Stomach (tissue), 9 donors: ENCODE measurements around the gene ESYT3. TPM values are rescaled to one million over a fixed set of nuclear protein-coding genes. Genes with fewer than 3 reads are reported as not detected.
A peak's percentile ranks its signal among the peaks of the same experiment; 100 is the strongest.
"Not testable (repeated sequence)": the region's sequence is repeated elsewhere in the genome, so short reads cannot be mapped to it uniquely, and the experiment has no call there.

ENCODE experiments used
- DNase-seq, 2 donors: peaks; one replicate each; pipeline versions ENCODE4 v3.0.0 to v3.0.0-alpha.2; 2013 to 2019
- H3K27ac ChIP-seq, 5 donors: fragments of 200-600 bp in 4 of 5; sonication (generic) in 4 of 5; one replicate each; pipeline ENCODE4 v1.5.1; 2013 to 2019; ENCODE audit warnings: mild to moderate bottlenecking in 1 of 5, moderate library complexity in 1 of 5
- H3K27me3 ChIP-seq, 3 donors: fragments of 200-600 bp; sonication (generic); one replicate each; pipeline ENCODE4 v1.5.1; 2017 to 2019; ENCODE audit warnings: mixed run types in 1 of 3
- H3K36me3 ChIP-seq, 4 donors: fragments of 200-600 bp; sonication (generic); 1 replicate in 3 of 4; 2 replicates in 1 of 4; pipeline ENCODE4 v1.5.1; 2016 to 2019
- H3K4me1 ChIP-seq, 4 donors: fragments of 200-600 bp; sonication (generic); one replicate each; pipeline ENCODE4 v1.5.1; 2016 to 2019
- H3K4me3 ChIP-seq, 4 donors: fragments of 200-600 bp; sonication (generic) in 3 of 4; one replicate each; pipeline ENCODE4 v1.5.1; 2016 to 2019; ENCODE audit warnings: mild to moderate bottlenecking in 1 of 4
- H3K9me3 ChIP-seq, 4 donors: fragments of 200-600 bp; sonication (generic); one replicate each; pipeline ENCODE4 v1.5.1; 2016 to 2019
- EP300 ChIP-seq: sonication (generic); formaldehyde crosslinking; IDR thresholded peaks from one replicate; pipeline ENCODE4 v1.6.1; 2017; ENCODE audit warnings: antibody characterized with exemption
- POLR2A ChIP-seq, 4 donors: fragments of 450-650 bp; IDR thresholded peaks; one replicate each; pipeline ENCODE4 v1.6.1; 2016; ENCODE audit warnings: antibody characterized with exemption in 4 of 4, control low read depth in 2 of 4, mild to moderate bottlenecking in 1 of 4, moderate library complexity in 1 of 4
- POLR2AphosphoS5 ChIP-seq, 3 donors: sonication (generic); formaldehyde crosslinking; IDR thresholded peaks; one replicate each; pipeline ENCODE4 v1.6.1; 2016; ENCODE audit warnings: antibody characterized with exemption in 3 of 3
- WGBS, 5 donors: extraction: QIAGEN DNeasy Blood & Tissue Kit in 3 of 5; methylation state at CpG; one replicate each; pipeline versions ENCODE4 v1.1.5 to v1.1.7; 2013 to 2018; 5-methylcytosine and 5-hydroxymethylcytosine counted together
- intact Hi-C: fragments of 100-400 bp; cut with DNase I; formaldehyde crosslinking; loops from one replicate; pipeline ENCODE4 v1.15.1; 2023; ENCODE audit warnings: low total_unique reads
- polyA plus RNA-seq, 3 donors: library from polyadenylated mRNA; stranded (reverse); fragments of 200-250 nt; gene quantifications; one replicate each; pipeline ENCODE4 v1.2.3, GENCODE V29; 2013
- total RNA-seq, 5 donors: library from RNA; depleted of rRNA; stranded (reverse); fragments of >200 nt; gene quantifications; one replicate each; pipeline versions ENCODE4 v1.1.0 to v1.2.3, GENCODE V29; 2014 to 2016
- TF ChIP-seq, protein P1 (sequence below), 7 experiments: fragments of 450-650 bp in 4 of 7; fragments of 200-600 bp in 3 of 7; sonication (generic) in 3 of 7; IDR thresholded peaks; one replicate each; pipeline ENCODE4 v1.5.1; 2016 to 2019; ENCODE audit warnings: antibody characterized with exemption in 7 of 7, control low read depth in 2 of 7, mild to moderate bottlenecking in 1 of 7
- donor health status: healthy with polysubstance abuse.
- donor health status: Bipolar disorder and iron deficiency.
- donor health status: healthy.

Gene ESYT3
- total and polyA plus RNA-seq, 8 donors: 0.44 to 7.1 (median 2.8) TPM; not detected in 1

- Histone ChIP-seq H3K4me3 (no peak overlapping the region), H3K27me3 (no peaks in the 10 kb centered on the region), H3K36me3 (no peaks in the 10 kb centered on the region), H3K9me3 (no peaks in the 10 kb centered on the region), H3K4me1 (no peaks in the 10 kb centered on the region), H3K27ac (no peak overlapping the region)
- 69 to 92% (median 81%) methylated on average over 1 of the region's 1 CpG for WGBS, 5 donors
- intact Hi-C loops: no loop called here
- TF ChIP-seq POLR2A (IDR thresholded peaks at IDR 0.05) (no peak), EP300 (no peak), POLR2AphosphoS5 (IDR thresholded peaks at IDR 0.05) (no peak)
- TF ChIP-seq, protein P1, sequence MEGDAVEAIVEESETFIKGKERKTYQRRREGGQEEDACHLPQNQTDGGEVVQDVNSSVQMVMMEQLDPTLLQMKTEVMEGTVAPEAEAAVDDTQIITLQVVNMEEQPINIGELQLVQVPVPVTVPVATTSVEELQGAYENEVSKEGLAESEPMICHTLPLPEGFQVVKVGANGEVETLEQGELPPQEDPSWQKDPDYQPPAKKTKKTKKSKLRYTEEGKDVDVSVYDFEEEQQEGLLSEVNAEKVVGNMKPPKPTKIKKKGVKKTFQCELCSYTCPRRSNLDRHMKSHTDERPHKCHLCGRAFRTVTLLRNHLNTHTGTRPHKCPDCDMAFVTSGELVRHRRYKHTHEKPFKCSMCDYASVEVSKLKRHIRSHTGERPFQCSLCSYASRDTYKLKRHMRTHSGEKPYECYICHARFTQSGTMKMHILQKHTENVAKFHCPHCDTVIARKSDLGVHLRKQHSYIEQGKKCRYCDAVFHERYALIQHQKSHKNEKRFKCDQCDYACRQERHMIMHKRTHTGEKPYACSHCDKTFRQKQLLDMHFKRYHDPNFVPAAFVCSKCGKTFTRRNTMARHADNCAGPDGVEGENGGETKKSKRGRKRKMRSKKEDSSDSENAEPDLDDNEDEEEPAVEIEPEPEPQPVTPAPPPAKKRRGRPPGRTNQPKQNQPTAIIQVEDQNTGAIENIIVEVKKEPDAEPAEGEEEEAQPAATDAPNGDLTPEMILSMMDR (IDR thresholded peaks at IDR 0.05): no peak
- no peak for DNase-seq
These were observed 11.1 kb upstream of the ESYT3 start for GRCh38 chr3:138423316-138423715.

DNA sequence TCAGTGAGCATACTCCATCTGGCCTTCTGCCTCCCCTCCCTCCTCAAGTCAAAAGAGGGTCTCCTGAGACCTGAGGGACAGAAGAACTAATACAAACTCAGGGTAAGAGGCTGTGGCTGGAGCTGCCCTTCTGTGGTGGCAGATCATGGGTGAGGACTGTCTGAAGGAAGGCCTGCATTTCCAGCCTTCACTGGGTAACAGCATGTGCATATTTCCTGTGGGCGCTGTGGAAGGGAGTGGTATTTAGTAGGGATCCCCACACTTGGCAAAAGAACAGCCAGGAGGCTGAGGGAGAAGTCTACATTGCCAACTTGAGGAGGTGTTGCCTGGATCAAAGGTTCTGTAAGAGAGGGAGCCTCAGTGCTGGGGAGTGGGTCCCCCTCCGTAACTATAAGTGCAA lies 10.1 kb upstream of the ESYT3 start:
- H3K27me3 ChIP-seq: no peaks in the 10 kb centered on the region
- no peak for DNase-seq
- 78 to 94% (median 87%) methylated on average over 2 of the region's 2 CpGs for WGBS, 5 donors
- H3K4me1 ChIP-seq: no peaks in the 10 kb centered on the region
- TF ChIP-seq EP300 (no peak), POLR2AphosphoS5 (IDR thresholded peaks at IDR 0.05) (no peak), POLR2A (IDR thresholded peaks at IDR 0.05) (no peak)
- TF ChIP-seq, protein P1 (IDR thresholded peaks at IDR 0.05): no peak
- no peak overlapping the region for H3K27ac ChIP-seq
- no peaks in the 10 kb centered on the region for H3K36me3 ChIP-seq
- intact Hi-C loops: no loop called here
- no peak overlapping the region for H3K4me3 ChIP-seq
- no peaks in the 10 kb centered on the region for H3K9me3 ChIP-seq

DNA sequence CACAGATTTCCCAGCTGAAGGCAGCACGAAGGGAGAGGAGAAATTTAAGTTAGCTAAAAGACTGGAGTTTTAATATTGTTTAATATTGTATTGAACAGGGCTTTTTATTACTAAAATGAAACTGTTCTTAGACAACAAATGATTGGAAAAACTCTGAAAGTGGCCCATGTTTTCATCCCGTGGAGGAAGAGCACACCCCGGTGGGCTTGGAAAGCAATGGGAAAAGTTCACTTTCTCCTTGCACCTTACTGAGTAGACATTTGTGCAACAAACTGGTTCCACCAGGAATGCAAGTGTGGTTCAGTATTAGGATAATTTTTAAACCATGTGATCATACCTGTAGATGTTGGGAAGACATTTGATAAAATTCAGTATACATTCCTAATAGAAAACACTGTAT lies 8.2 kb upstream of the ESYT3 start:
- Histone ChIP-seq H3K27ac (no peak overlapping the region), H3K27me3 (no peaks in the 10 kb centered on the region), H3K4me1 (no peaks in the 10 kb centered on the region), H3K4me3 (no peak overlapping the region), H3K9me3 (no peaks in the 10 kb centered on the region), H3K36me3 (no peaks in the 10 kb centered on the region)
- TF ChIP-seq POLR2AphosphoS5 (IDR thresholded peaks at IDR 0.05) (no peak), EP300 (no peak)
- TF ChIP-seq, protein P1 (IDR thresholded peaks at IDR 0.05): no peak
- peak in 1 of 2 donors; percentile 53 for DNase-seq
- WGBS, 5 donors: 47 to 56% (median 55%) methylated on average over 3 of the region's 3 CpGs
- intact Hi-C loops: no loop called here

DNA sequence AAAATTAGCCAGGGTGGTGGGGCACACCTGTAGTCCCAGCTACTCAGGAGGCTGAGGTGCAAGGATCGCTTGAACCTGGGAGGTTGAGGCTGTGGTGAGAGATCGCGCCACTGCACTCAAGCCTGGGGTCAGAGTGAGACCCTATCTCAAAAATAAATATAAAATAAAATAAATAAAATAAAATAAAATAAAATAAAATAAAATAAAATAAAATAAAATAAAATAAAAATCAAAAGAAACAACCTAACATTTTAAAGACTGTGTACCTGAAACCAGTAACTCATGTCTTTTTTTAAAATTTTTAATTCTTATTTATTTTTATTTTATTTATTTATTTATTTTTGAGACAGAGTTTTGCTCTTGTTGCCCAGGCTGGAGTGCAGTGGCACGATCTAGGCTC lies 7.7 kb upstream of the ESYT3 start:
- H3K27me3 ChIP-seq, H3K4me1 ChIP-seq, H3K4me3 ChIP-seq, intact Hi-C loops, DNase-seq, H3K27ac ChIP-seq, H3K9me3 ChIP-seq, H3K36me3 ChIP-seq: not testable (repeated sequence)
- 83 to 97% (median 95%) methylated on average over 4 of the region's 4 CpGs for WGBS, 5 donors

- Histone ChIP-seq H3K36me3 (no peaks in the 10 kb centered on the region), H3K27ac (no peak overlapping the region), H3K4me1 (peaks cover 9 to 13% (median 12%) of the 10 kb centered on the region in 4 donors), H3K4me3 (no peak overlapping the region), H3K27me3 (peaks cover 0 to 26% (median 6%) of the 10 kb centered on the region in 3 donors), H3K9me3 (no peaks in the 10 kb centered on the region)
- TF ChIP-seq EP300: no peak
- TF ChIP-seq POLR2A (IDR thresholded peaks at IDR 0.05): no peak
- TF ChIP-seq POLR2AphosphoS5 (IDR thresholded peaks at IDR 0.05): no peak
- TF ChIP-seq, protein P1 (IDR thresholded peaks at IDR 0.05): no peak
- no peak for DNase-seq
- 86 to 96% (median 92%) methylated on average over 3 of the region's 3 CpGs for WGBS, 5 donors
- intact Hi-C loops: no loop called here
These were observed 4.8 kb upstream of the ESYT3 start for GRCh38 chr3:138429665-138430064.
